COLO668 (cell line): ENCODE data around the gene F2R.
"Not testable (repeated sequence)": the region's sequence is repeated elsewhere in the genome, so short reads cannot be mapped to it uniquely, and the experiment has no call there.

Experiments used
- DNase-seq: peaks from one replicate; lab custom pipeline; 2025; ENCODE audit not compliant: unreplicated experiment; lab: John Stamatoyannopoulos, UW

Gene F2R

GRCh38 chr5:76747706-76748105 lies 31.8 kb downstream of the F2R start:
- no peak for DNase-seq

DNA sequence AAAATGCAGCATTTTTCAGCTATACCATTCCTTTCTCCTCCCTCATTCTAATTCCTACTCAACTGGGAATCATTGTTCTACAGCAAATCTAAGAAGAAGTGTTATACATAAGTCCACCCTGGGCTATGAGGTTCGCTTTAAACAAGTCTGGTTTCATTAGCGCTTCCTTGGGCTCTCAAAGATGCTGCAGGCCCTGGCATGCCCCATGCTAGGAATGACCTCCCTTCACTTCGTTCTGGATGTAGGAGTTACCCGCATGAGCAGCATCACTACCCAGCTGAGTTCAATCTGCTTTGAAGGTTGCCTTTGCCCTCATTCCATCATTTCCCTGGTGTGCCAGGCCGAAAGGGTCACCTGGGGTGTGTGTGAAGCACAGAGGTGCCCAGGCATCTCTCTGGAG lies 35.4 kb downstream of the F2R start:
- DNase-seq: no peak

GRCh38 chr5:76754668-76755078 lies 38.7 kb downstream of the F2R start:
- DNase-seq: no peak

DNA sequence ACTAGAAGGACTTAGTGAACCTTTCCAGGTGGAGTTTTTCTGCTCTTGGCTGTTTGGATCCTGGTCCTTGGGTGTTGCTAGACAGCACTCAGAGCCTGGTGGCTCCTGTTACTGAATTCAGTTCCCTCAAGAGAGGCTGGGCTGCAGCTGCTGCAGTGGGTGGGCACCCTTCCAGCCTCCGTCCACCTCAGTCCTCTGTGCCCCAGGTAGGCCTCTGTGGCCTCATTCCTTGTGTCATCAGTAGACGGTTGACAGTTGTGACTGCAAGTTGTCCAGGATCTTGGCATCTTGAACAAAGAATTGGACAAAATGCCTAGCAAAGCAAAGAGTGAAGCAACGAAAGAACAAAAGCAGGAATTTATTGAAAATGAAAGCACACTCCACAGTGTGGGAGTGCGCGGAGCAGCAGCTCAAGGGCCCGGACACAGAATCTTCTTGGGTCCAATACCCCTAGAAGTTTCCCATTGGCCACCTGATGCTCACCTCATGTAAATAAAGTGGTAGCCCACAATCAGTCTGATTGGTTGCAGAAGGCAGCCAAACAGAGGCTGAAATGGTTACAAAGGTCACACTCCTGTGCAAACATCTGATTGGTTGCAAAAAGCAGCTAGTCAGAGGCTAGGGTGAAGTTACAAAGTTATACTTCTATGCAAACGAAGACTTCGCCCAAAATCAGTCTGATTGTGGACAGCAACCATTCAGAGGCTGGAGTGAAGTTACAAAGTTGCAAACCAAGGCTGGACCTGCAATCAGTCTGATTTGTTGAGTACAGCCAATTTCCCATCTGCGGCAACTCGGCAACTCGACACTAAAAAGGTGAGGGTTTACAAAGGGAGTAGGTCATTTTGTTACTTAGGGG lies 40.1 kb downstream of the F2R start:
- no peak for DNase-seq

DNA sequence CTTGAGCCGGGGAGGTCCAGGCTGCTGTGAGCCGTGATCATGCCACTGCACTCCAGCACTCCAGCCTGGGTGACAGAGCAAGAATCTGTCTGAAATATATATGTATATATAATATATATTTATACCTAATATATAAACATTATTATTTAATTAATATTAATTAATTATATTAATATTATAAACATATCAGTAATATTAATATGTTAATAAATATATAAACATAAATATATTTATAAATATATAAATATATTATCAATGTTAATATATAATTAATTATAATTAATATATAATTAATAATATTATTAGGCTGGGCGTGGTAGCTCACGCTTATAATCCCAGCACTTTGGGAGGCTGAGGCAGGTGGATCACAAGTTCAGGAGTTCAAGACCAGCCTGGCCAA lies 41.1 kb downstream of the F2R start:
- no peak for DNase-seq

DNA sequence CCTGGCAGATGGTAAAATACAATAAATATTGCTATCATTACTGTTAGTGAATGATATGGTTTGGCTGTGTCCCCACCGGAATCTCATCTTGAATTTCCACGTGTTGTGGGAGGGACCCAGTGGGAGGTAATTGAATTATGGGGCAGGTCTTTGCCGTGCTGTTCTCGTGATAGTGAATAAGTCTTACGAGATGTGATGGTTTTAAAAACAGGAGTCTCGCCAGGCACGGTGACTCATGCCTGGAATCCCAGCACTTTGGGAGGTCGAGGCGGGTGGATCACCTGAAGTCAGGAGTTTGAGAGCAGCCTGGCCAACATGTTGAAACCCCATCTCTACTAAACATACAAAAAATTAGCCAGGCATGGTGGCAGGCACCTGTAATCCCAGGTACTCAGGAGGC lies 45.2 kb downstream of the F2R start:
- DNase-seq: not testable (repeated sequence)

GRCh38 chr5:76762484-76762883 lies 46.6 kb downstream of the F2R start:
- DNase-seq: no peak

DNA sequence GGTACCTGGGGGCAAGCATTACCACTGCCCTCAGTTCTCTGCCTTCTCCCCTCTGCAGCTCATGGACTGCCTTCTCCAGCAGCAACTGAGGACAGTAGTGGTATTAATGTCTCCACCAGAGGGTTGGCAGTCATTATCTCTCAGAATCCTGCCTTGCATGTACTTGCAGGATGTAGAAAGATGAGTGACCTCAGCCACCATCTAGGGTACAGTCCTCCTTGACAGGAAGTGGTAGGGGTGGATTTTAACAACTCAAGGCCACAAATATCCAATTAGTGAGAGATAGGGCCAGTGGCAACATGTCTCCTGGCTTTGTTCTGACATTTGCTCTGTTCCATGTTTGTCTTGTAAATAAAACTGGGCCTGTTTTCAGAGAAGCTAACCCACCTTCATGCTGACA lies 47.2 kb downstream of the F2R start:
- no peak for DNase-seq

GRCh38 chr5:76764374-76764773 lies 48.4 kb downstream of the F2R start:
- DNase-seq: no peak

DNA sequence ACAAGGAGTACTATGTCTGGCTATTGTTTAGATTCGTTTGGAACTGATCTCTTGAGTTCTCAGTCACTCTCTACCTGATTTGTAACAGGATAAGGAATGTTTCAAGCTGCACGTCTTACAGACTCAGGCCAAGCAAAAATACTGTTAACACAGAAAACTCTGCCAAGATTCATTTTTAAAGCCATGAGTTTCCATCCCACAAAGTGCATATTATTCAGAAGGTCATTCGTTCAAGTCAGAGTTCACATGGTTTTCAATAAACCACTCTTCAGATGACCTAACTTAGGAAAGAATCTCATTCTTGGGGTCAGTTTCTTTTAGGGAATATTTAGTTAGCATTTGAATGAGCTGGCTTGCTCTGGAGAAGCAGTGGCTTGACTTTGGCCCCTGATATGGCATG lies 49.3 kb downstream of the F2R start:
- DNase-seq: no peak

DNA sequence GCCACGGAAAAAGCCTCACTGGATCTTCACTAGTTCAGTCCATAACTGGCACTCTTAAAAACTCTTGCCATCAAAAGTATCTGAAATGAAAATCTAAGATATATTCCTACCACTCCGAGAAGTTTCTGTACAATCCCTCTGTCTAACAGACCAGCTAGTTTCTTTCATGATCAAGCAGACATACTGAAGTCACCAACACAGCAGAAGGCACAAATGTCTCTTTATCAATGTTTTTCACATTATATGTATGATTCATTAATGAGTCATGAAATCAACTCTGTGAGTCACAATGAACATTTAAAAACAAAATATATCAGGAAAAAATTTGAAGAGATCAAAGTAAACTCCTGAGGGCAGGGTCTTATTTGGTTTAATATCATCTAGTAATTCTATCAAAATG lies 50.8 kb downstream of the F2R start:
- no peak for DNase-seq

- not testable (repeated sequence) for DNase-seq
Measured at GRCh38 chr5:76771041-76771440, 55.1 kb downstream of the F2R start.

GRCh38 chr5:76771705-76772405 lies 55.9 kb downstream of the F2R start:
- DNase-seq: no peak

- DNase-seq: no peak
Measured at GRCh38 chr5:76775921-76776320, 60.0 kb downstream of the F2R start.

DNA sequence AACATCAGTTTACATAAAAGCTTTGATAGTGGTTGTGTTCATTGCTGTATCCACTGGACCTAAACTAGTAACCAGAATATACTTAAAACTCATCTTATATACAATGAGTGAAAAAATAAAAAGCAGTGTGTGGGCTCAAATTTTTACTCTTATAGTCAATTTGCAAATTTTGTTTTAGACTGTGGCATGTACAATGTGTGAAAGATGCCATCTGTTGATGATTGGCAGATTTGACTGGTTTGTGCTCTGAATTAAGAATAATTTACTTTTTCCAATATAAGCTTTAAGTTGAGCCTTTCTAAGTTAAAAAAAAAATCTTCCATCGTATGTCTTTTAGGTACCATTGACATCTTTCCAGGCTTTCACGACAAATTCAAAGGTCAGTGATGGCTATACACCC lies 60.5 kb downstream of the F2R start:
- DNase-seq: no peak

DNA sequence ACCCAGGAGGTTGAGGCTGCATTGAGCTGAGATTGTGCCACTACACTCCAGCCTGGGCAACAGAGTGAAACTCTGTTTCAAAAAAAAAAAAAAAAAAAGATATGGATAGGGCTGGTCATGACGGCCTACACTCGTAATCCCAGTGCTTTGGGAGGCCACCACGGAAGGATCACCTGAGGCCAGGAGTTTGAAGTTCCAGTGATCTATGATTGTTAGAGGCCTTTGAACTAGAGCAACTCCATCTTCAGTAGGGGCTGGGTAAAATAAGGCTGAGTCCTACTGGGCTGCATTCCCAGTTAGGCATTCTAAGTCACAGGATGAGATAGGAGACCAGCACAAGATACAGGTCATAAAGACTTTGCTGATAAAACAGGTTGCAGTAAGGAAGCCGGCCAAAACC lies 64.7 kb downstream of the F2R start:
- not testable (repeated sequence) for DNase-seq

GRCh38 chr5:76781775-76782174 lies 65.8 kb downstream of the F2R start:
- DNase-seq: no peak

- DNase-seq: no peak
Measured at GRCh38 chr5:76782444-76782843, 66.5 kb downstream of the F2R start.
